HG03064 (cell line): ENCODE measurements around the gene GNGT1.
"Not testable (repeated sequence)": the region's sequence is repeated elsewhere in the genome, so short reads cannot be mapped to it uniquely, and the experiment has no call there.

Experiments
- ATAC-seq: cut with Tn5 transposase; IDR thresholded peaks from one replicate; pipeline ENCODE4 v1.9.1; 2021; ENCODE audit warnings: low read depth; ENCODE audit not compliant: unreplicated experiment

GNGT1 gene

GRCh38 chr7:93902777-93903423, 3.5 kb upstream of the GNGT1 start:
- no peak for ATAC-seq

- no peak for ATAC-seq
Measured at GRCh38 chr7:93910076-93910994, 4.0 kb downstream of the GNGT1 start.

GRCh38 chr7:93911242-93911641, 4.9 kb downstream of the GNGT1 start:
- not testable (repeated sequence) for ATAC-seq

- ATAC-seq, result not testable (repeated sequence)
Measured at GRCh38 chr7:93911661-93912060, 5.3 kb downstream of the GNGT1 start.

GRCh38 chr7:93913197-93913596, 6.8 kb downstream of the GNGT1 start:
- ATAC-seq, result no peak

- ATAC-seq, result no peak
Measured at GRCh38 chr7:93914581-93915066, 8.3 kb downstream of the GNGT1 start.

- not testable (repeated sequence) for ATAC-seq
Measured at GRCh38 chr7:93915206-93915842, 9.0 kb downstream of the GNGT1 start.

GRCh38 chr7:93915888-93916287, 9.5 kb downstream of the GNGT1 start:
- ATAC-seq, result not testable (repeated sequence)

- not testable (repeated sequence) for ATAC-seq
Measured at GRCh38 chr7:93916315-93916714, 9.9 kb downstream of the GNGT1 start.

- no peak for ATAC-seq
Measured at GRCh38 chr7:93920496-93921182, 14.3 kb downstream of the GNGT1 start.

GRCh38 chr7:93921186-93921585, 14.8 kb downstream of the GNGT1 start:
- ATAC-seq, result no peak

- peak; percentile 70 for ATAC-seq
Measured at GRCh38 chr7:93921607-93922566, 15.5 kb downstream of the GNGT1 start, which contains the start of gene GNG11. Gene GNG11, plus strand, starts transcription at chr7:93921735. Its CDS starts 403 bp downstream, at chr7:93922138.

GRCh38 chr7:93923296-93923695, 16.9 kb downstream of the GNGT1 start:
- ATAC-seq, result no peak

GRCh38 chr7:93923942-93924341, 17.6 kb downstream of the GNGT1 start:
- ATAC-seq, result no peak

- ATAC-seq, result no peak
Measured at GRCh38 chr7:93926800-93927199, 20.4 kb downstream of the GNGT1 start.

GRCh38 chr7:93927585-93927984, 21.2 kb downstream of the GNGT1 start:
- ATAC-seq, result no peak

- ATAC-seq, result no peak
Measured at GRCh38 chr7:93931655-93932054, 25.3 kb downstream of the GNGT1 start.

- no peak for ATAC-seq
Measured at GRCh38 chr7:93933156-93933555, 26.8 kb downstream of the GNGT1 start.

- ATAC-seq, result no peak
Measured at GRCh38 chr7:93935102-93935501, 28.7 kb downstream of the GNGT1 start.
